KG1 (cell line): ENCODE data around the gene HABP4.

Experiments
- DNase-seq: peaks from one replicate; lab custom pipeline; 2025; lab: John Stamatoyannopoulos, UW

Gene HABP4

DNA sequence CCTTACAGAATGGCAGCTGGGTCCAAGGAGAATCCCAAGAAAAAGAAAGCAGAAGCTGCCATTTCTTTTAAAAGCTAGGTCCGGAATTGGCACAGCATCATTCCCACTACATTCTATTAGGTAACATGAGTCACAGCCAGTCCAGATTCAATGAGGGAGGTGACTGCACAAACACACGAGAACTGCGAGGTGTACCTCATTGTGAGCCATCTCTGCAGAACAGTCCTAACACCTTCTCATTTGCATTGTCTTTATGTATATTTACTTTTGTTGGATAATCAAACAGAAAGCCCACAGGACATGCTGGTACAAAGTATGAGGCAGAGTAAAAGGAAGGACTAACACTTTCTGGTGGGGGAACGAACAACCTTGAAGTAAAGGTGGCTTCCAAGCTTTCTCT, 14.6 kb upstream of the HABP4 start:
- DNase-seq, result no peak

- DNase-seq, result no peak
Measured at GRCh38 chr9:96436063-96436455, 13.9 kb upstream of the HABP4 start.

DNA sequence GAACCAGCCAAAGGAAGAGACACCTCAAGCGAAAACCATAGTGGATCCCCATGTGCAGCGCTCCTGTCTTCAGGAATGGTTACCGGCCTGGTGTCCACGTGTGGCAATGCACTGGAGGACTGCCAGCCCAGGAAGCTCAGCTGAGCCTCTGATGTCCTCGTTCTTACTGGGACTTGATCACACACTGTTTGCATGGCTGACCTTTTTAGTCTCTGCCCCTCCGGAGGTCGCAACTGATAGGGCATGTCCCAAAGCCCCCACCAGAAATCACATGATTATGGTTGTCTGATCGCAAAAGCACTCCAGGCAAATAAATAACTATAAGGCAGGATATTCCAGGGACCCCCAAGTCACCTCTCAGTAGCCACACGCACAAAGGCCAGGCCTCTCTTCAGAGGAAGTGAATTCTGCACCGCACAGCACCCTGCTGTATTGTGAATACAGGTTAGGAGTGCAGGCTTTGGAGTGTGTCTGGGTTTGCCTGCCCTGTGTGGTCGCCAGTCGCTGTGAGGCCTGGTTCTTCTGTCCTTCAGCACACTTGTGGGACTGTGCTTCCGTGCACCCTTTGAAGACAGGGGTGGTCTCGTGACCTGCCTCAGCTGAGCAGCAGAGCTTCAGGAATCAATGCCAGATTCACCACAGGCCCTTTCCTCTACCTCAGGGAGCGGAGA, 13.4 kb upstream of the HABP4 start:
- DNase-seq, result no peak

- DNase-seq, result no peak
Measured at GRCh38 chr9:96437454-96437853, 12.5 kb upstream of the HABP4 start.

DNA sequence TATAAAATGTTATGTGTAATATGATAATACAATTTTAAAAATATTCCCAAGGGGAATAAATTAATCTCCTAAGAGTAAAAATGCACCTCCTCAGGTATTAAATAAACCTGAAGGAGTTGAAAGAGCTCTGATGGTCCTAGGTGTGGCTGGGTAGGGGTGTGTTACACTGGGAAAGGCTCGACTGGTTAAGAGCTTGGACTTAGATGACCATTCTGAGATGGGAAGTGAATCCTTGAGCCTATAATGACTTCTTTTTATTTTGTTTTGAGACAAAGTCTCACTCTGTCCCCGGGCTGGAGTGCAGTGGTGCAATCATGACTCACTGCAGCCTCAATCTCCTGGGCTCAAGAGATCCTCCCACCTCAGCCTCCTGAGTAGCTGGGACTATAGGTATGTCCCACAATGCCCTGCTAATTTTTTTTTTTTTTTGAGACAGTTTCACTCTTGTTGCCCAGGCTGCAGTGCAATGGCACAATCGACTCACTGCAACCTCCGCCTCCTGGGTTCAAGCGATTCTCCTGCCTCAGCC, 9.2 kb upstream of the HABP4 start:
- DNase-seq, result no peak

DNA sequence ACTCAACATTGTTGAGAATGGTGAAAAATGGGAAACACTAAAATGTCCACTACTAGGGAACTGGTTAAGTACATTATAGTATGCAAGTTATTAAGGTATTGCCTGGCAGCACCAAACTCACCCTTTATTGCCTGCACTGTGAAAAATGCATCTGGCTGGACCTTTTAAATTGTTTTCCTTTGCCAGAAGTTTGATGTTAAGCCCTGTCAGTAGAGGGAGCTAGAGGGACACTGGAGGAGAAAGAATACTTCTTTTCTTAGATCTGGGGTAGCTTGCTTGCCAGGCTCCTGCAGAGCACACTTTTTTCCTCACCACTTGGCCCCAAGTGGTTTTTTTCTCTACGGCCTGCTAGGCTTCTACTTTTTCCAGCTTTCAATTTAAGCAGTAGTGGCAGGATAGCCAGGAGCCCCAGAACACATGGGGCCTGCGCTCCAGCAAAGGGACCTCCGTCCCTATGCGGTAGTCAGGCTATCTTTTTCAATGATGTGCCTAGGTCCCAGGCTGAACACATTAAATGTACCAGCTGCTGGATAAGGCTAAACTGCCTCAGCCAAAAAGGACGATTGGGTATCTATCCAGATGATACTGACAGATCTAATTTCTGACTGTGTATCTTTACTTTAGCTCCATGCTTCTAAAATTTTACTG, 8.0 kb upstream of the HABP4 start:
- peak; percentile 45 for DNase-seq

DNA sequence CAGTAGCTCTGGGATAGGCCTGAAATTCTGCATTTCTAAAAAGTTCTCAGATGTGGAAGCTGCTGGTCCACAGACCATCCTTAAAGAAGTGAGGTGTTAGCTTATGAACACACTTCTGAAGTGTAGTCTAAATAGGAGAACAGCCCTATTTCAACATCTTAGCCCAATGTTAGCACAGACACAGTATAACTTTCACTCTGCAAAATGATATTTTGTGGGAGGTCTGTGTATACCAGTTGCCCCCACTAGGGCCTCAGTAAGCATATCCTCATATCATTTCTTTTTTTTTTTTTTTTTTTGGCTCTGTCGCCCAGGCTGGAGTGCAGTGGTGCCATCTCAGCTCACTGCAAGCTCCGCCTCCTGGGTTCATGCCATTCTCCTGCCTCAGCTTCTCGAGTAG, 7.5 kb upstream of the HABP4 start:
- no peak for DNase-seq

- no peak for DNase-seq
Measured at GRCh38 chr9:96447406-96447805, 2.6 kb upstream of the HABP4 start.

- DNase-seq, result no peak
Measured at GRCh38 chr9:96448546-96449170, 1.3 kb upstream of the HABP4 start.

GRCh38 chr9:96449523-96449844, 485 bp upstream of the HABP4 start:
- DNase-seq, result no peak

DNA sequence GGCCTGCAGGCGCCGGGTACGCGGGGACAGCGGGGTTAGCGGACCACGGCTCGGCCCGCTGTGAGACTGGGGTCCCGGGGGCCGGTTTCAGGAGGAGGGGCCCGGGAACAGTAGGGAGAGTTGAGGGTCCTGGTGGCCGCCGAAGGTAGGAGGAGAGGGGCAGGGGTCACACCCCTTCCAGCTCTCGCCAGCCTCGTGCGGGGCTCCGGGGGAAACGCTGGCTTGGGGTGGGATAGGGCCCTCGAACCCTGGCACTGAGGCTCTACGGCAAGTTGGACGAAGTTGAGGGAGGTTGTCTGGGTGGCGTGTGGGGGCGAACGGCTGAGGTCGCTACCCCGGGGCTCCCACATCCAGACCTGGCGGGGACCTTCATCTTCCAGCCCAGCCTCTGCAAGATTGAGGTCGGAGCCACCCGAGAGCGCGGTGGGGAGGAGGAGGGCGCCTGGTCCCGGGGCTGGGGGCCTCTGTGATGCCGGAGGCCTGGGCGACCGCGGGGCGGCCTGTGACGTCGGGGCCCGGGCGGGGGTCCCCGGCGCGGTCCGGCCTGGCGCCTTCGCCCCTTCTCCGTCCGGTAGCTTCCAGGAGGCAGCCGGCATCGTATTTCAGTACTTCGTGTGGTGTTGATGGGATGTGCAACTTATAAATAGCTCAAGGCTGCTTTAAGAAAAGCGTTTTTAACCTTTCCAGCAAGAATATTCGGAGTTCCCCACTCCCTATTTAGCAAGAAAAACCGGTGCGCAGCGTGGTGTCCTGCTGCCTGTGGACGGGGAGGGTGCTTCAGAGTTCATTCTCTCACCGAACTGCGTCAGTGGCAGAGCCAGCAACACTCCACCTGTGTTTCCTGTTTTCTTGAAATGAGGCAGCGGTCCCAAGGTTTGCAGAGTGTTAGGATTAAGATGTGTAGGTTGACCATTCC, 902 bp downstream of the HABP4 start:
- DNase-seq, result no peak

DNA sequence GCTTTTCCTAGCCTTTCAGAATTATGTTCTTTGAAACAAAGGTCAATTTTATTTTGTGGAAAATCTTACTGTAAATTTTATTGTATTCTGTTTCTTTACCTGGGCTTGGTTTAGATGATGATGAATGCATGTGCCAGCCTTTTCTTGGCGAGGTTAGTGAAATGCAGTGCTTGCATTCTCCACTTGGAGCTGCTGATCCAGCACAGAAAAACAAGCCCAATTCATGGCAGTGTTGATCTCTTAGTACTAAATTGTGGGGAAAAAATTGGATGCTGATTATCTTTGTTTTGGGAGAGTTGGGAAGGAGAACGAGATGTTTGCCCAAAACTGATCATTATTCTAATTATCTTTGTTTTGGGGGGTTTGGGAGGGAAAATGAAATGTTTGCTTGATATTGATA, 3.7 kb downstream of the HABP4 start:
- no peak for DNase-seq

GRCh38 chr9:96457266-96457665, 7.3 kb downstream of the HABP4 start:
- no peak for DNase-seq

DNA sequence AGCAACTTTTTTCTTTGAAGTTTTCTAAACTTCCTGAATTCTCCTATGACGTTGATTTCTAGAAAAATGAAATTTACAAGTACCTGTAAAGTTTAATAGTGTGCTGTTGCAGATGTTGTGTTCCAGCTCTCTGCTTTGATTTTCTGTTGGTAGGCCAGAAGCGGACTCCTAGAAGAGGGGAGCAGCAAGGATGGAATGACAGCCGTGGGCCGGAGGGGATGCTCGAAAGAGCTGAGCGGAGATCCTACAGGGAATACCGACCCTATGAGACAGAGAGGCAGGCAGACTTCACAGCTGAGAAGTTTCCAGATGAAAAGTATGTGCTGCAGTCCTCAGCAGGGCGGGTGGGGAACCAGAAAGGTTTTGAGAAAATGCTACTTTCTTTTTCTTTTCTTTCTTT, 8.3 kb downstream of the HABP4 start:
- no peak for DNase-seq

DNA sequence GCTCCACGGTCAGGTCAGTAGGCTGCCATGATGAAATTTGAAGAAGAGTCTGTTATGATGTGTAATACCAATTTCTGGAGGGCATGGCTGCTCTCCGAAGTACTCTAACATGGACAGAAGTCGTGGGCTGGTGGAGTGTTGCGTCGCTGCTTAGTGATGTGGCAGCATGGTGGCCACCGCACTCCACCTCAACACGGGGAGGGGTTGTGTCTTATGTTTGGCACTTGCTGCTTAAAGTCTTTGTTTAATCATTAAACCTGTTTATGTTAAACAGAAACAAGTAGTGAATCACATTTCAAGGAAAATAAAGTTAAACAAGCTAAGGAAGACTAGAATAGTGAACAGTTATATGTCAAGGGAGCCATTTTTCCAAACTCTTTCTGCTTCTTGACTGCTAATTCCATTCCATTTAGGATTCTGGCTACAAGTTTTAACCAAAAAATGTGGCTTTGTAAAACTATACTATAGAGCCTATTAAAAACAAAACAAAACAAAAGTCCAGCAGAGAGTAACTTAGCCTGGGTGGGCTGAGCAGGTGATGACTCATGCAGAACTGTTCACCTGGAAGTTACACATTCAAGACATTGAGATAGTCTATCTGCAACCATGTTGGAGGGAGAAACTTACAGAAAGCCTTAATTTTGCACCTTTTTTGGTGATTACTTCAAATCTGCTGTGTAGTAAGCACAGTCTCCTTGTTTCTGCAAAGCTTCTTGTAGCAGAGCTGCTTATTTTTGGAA, 9.5 kb downstream of the HABP4 start:
- DNase-seq, result no peak

DNA sequence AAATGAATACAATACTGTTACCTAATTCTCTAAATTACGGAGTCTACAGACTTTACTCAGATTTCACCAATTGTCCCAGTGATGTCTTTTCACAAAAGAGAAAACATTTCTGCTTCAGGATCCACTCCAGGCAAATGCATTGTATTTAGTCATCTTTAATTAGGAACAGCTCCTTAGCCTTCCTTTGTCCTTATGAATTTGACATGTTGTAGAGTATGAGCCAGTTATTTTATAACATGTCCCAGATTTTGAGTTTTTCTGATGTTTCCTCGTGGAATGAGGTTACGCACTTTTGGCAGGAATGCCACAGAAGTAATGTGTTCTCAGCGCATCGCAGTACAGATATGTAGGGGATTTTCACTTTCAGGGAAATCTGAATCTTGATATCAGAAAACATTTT, 10.5 kb downstream of the HABP4 start:
- DNase-seq, result no peak

DNA sequence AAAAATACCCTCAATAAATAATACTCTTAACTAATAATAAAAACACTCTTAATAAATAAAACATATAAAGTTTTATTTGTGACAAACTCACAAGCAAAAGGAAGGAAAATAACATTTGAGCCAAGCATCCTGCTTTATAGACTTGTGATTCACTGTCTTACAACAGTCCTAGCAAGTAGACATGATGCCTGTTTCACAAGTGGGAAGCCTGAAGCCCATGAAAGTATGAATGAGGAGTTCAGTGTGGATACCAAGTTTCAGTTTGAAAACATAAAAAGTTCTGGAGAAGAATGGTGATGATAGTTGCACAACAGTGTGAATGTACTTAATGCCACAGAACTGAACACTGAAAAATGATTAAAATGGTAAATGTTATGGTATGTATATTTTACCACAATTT, 10.9 kb downstream of the HABP4 start:
- no peak for DNase-seq

- DNase-seq, result no peak
Measured at GRCh38 chr9:96461336-96461735, 11.4 kb downstream of the HABP4 start.

- no peak for DNase-seq
Measured at GRCh38 chr9:96462541-96462940, 12.6 kb downstream of the HABP4 start.

GRCh38 chr9:96464426-96464825, 14.5 kb downstream of the HABP4 start:
- DNase-seq, result no peak

DNA sequence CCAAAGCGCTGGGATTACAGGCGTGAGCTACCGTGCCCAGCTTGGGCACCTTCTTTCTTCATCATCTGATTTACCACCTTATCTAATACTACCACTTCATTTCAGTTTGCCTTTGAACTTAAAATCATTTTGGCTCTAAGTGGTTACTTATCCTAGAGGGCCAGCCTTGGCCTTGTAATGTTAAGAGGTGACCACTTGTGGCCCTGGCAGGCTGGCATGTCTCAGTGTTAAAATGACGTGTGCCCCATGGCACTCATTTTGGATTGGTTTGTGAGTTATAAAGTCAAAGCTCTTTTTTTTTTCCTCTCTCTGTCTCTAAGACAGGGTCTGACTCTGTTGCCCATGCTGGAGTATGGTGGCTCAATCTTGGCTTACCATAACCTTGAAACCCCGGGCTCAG, 17.8 kb downstream of the HABP4 start:
- no peak for DNase-seq

- no peak for DNase-seq
Measured at GRCh38 chr9:96476013-96476412, 26.0 kb downstream of the HABP4 start.
